Lower leg skin (tissue), 3 donors: ENCODE results near the gene KRT75.

Experiments used
- CTCF ChIP-seq, 3 donors: fragments of 450-650 bp; IDR thresholded peaks; one replicate each; pipeline ENCODE4 v1.5.1; 2016; ENCODE audit warnings: antibody characterized with exemption in 3 of 3, mild to moderate bottlenecking in 3 of 3, moderate library complexity in 2 of 3
- POLR2A ChIP-seq, 2 donors: fragments of 450-650 bp; IDR thresholded peaks; one replicate each; pipeline ENCODE4 v1.6.1; 2016 to 2017; ENCODE audit warnings: antibody characterized with exemption in 2 of 2, mild to moderate bottlenecking in 1 of 2, moderate library complexity in 1 of 2

- TF ChIP-seq POLR2A (IDR thresholded peaks at IDR 0.05), result no peak
- no peak for TF ChIP-seq CTCF (IDR thresholded peaks at IDR 0.05)
These were observed 20.3 kb downstream of the KRT75 start for GRCh38 chr12:52413782-52414345.
